ENCODE data around the gene TMEM120B. TPM values are rescaled to one million over a fixed set of nuclear protein-coding genes. Genes with fewer than 3 reads are reported as not detected.

Gene TMEM120B
- total RNA-seq, 4 donors from 2014 or later, result 5.9 to 11.2 (median 6.4) TPM

GRCh38 chr12:121794534-121795033 lies 82.0 kb downstream of the TMEM120B start:
- ATAC-seq (peak; percentile 1 to 2), DNase-seq (no peak)
- H3K9me3 ChIP-seq, result no peaks in the 10 kb centered on the region
- peak overlapping the region; percentile 15 to 73 (median 58) for H3K4me3 ChIP-seq
- peak overlapping the region; percentile 97 to 100 (median 99) for H3K27ac ChIP-seq
- H3K4me1 ChIP-seq, result peaks cover 53 to 57% of the 10 kb centered on the region in 2 donors
- intact Hi-C loops (cut with DNase I; ENCODE audit: low total_unique reads) (loop anchor here (1.0 to 5.0 kb wide), 7 partner anchors 18 to 228 kb away; partner anchors contain the start of genes BCL7A, ORAI1, PSMD9 and TMEM120B), in situ Hi-C loops (cut with MboI; ENCODE audit: low sequenced_read_pairs in 4 of 4) (loop anchor here in 3 of 4 donors (5.0 to 10.0 kb wide), 3 partner anchors 90 to 100 kb away; partner anchors contain the start of gene PSMD9 (in 3 of the 3))
- no peaks in the 10 kb centered on the region for H3K36me3 ChIP-seq
- no peak for TF ChIP-seq POLR2A (IDR thresholded peaks at IDR 0.05)
- H3K27me3 ChIP-seq, result no peaks in the 10 kb centered on the region

GRCh38 chr12:121795034-121795968 lies 82.7 kb downstream of the TMEM120B start:
- TF ChIP-seq POLR2A (IDR thresholded peaks at IDR 0.05) (no peak), CTCF (IDR thresholded peaks at IDR 0.05 in 4 of 5, conservative IDR thresholded peaks at IDR 0.05 in 1 of 5) (peak; percentile 96 to 99 (median 98))
- Histone ChIP-seq H3K4me1 (peaks cover 53 to 57% of the 10 kb centered on the region in 2 donors), H3K4me3 (peak overlapping the region; percentile 15 to 86 (median 45)), H3K27me3 (no peaks in the 10 kb centered on the region), H3K27ac (peak overlapping the region; percentile 97 to 100 (median 99)), H3K36me3 (no peaks in the 10 kb centered on the region), H3K9me3 (no peaks in the 10 kb centered on the region)
- ATAC-seq (peak; percentile 30 to 39), DNase-seq (peak; percentile 70 to 88)
- in situ Hi-C loops (cut with MboI; ENCODE audit: low sequenced_read_pairs in 4 of 4) (loop anchor here in 3 of 4 donors (10.0 kb wide), 2 partner anchors 90 to 100 kb away; partner anchors contain the start of gene PSMD9 (in 3 of the 3)), intact Hi-C loops (cut with DNase I; ENCODE audit: low total_unique reads) (loop anchor here (1.0 to 5.0 kb wide), 5 partner anchors 17 to 227 kb away; partner anchors contain the start of genes BCL7A, ORAI1 and TMEM120B)

- intact Hi-C loops (cut with DNase I; ENCODE audit: low total_unique reads) (loop anchor here (1.0 to 5.0 kb wide), 3 partner anchors 8 to 225 kb away; partner anchors contain the start of genes BCL7A and ORAI1), in situ Hi-C loops (cut with MboI; ENCODE audit: low sequenced_read_pairs in 4 of 4) (loop anchor here in 3 of 4 donors (10.0 kb wide), 2 partner anchors 88 to 102 kb away; partner anchors contain the start of gene PSMD9 (in 3 of the 3))
- TF ChIP-seq CTCF (IDR thresholded peaks at IDR 0.05 in 4 of 5, conservative IDR thresholded peaks at IDR 0.05 in 1 of 5) (peak; percentile 9 to 64 (median 34)), POLR2A (IDR thresholded peaks at IDR 0.05) (peak; percentile 84 to 91)
- Histone ChIP-seq H3K4me3 (peak overlapping the region; percentile 55 to 86 (median 76)), H3K27ac (peak overlapping the region; percentile 97 to 100 (median 99)), H3K27me3 (no peaks in the 10 kb centered on the region), H3K9me3 (no peaks in the 10 kb centered on the region), H3K4me1 (peaks cover 57 to 58% of the 10 kb centered on the region in 2 donors), H3K36me3 (no peaks in the 10 kb centered on the region)
- peak; percentile 15 to 26 for ATAC-seq
- peak; percentile 91 to 98 for DNase-seq
These were observed 84.6 kb downstream of the TMEM120B start for GRCh38 chr12:121796855-121797751.

GRCh38 chr12:121797937-121798786 lies 85.6 kb downstream of the TMEM120B start:
- in situ Hi-C loops (cut with MboI; ENCODE audit: low sequenced_read_pairs in 4 of 4) (loop anchor here in 3 of 4 donors (10.0 kb wide), 2 partner anchors 87 to 103 kb away; partner anchors contain the start of gene PSMD9 (in 3 of the 3)), intact Hi-C loops (cut with DNase I; ENCODE audit: low total_unique reads) (loop anchor here (1.0 to 5.0 kb wide), 3 partner anchors 7 to 224 kb away; partner anchors contain the start of genes BCL7A and ORAI1)
- peak overlapping the region; percentile 72 to 86 (median 78) for H3K4me3 ChIP-seq

More at GRCh38 chr12:121797937-121798786, 85.6 kb downstream of the TMEM120B start:
- DNase-seq, result peak; percentile 79 to 95
- peak overlapping the region; percentile 97 to 100 (median 99) for H3K27ac ChIP-seq
- H3K4me1 ChIP-seq, result peaks cover 56 to 60% of the 10 kb centered on the region in 2 donors
- TF ChIP-seq CTCF (IDR thresholded peaks at IDR 0.05 in 4 of 5, conservative IDR thresholded peaks at IDR 0.05 in 1 of 5), result peak in 1 of 5 experiments; percentile 11
- TF ChIP-seq POLR2A (IDR thresholded peaks at IDR 0.05), result peak; percentile 25 to 60
- peak; percentile 22 to 31 for ATAC-seq
- H3K36me3 ChIP-seq, result no peaks in the 10 kb centered on the region
- H3K27me3 ChIP-seq, result no peaks in the 10 kb centered on the region
- no peaks in the 10 kb centered on the region for H3K9me3 ChIP-seq

Measured in gastrocnemius medialis (tissue), 4 donors.